ENCODE data around the gene IPO8.
"Not testable (repeated sequence)": the region's sequence is repeated elsewhere in the genome, so short reads cannot be mapped to it uniquely, and the experiment has no call there.

IPO8 gene

DNA sequence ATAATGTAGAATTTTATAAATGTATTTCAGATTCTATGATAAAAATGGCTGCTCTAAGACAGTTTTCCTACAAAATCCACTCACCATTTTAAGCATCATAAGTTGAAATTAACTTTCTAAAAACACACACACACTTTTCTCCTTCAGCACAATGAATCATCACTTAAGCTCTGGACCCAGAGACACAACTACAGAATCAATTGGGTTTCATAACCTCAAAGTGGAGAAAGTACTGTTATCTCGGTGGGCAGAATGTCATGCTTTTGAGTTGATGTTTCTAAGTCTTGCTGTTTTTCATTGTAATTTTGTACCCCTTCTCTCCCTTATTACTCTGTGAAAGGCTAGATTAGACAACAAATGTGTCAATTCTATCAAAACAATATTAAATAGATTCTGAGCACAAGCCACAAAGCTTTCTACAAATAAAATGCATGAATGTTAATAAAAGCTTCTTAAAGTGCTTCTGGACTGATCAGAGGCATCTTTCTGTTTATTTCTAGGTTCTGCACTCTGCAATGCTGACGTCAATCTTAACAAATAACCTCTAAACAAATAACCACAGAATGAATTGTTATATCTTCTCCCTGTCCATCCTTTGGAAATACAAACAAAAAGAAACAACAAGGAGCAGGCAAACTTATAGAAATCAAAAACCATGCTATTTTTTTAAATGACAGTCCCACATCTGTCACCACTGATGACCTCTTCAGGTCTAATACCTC lies 8.2 kb downstream of the IPO8 start:
- no peak for DNase-seq (ENCODE audit: low read depth in 2 of 2)

DNA sequence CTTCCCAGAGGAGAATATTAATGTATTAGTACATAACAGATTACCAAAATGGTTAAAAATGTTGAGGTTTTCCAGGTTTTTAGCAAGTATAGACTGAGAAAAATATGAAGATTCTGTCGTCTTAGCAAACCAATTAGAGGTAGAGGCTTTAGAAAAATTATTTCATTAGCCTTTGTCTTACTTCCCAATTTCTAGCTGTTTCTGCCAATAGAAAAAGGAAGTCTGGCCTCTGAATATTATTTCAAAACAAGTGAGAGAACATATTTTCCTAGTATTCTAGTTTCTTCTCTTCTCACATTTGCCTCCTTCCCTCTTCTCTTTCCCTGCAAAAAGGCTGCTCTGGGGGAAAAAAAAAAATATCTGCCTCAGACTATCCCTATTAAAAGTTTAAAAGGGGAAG lies 16.4 kb downstream of the IPO8 start:
- no peak for DNase-seq (ENCODE audit: low read depth in 2 of 2)

DNA sequence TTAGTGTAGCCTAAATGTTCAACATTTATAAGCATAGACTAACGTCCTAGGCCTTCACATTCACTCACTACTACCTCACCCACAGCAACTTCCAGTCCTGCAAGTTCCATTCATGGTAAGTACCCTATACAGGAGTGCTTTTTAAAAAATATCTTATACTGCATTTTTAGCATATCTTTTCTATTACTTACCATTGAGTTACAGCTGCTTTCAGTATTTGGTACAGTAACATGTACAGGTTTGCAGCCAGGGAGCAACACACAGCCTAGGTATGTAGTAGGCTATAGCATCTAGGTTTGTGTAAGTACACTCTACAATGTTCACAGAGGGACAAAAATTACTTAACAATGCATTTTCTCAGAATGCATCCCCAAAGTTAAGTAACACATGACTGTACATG lies 17.4 kb downstream of the IPO8 start:
- no peak for DNase-seq (ENCODE audit: low read depth in 2 of 2)

- no peak for DNase-seq (ENCODE audit: low read depth in 2 of 2)
Observed at GRCh38 chr12:30661210-30661609, 34.5 kb downstream of the IPO8 start.

- DNase-seq (ENCODE audit: low read depth in 2 of 2): no peak
Observed at GRCh38 chr12:30652034-30652696, 43.5 kb downstream of the IPO8 start.

GRCh38 chr12:30646821-30647220 lies 48.8 kb downstream of the IPO8 start:
- DNase-seq (ENCODE audit: low read depth in 2 of 2): no peak

GRCh38 chr12:30643366-30643765 lies 52.3 kb downstream of the IPO8 start:
- DNase-seq (ENCODE audit: low read depth in 2 of 2): no peak

DNA sequence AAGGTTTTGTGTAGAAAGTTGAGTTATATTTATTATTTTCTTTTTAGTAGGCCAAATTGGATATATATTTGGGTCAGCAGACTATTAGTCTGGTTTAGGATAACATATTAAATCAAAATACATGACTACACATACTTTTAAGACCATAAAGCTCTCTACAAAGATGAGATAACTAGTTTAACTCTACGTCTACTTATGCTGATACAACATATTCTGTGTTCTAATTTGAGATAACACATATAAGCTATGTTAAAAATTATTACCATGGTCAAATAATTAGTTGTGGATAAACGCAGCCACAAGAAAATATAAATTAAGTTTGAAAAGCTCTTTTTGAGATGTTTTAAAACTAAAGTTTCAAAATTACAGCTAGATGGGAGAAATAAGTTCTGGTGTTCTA lies 55.3 kb downstream of the IPO8 start:
- DNase-seq (ENCODE audit: low read depth in 2 of 2): no peak

GRCh38 chr12:30635385-30635784 lies 60.3 kb downstream of the IPO8 start:
- DNase-seq (ENCODE audit: low read depth in 2 of 2): no peak

GRCh38 chr12:30631740-30632139 lies 63.9 kb downstream of the IPO8 start:
- DNase-seq (ENCODE audit: low read depth in 2 of 2): no peak

DNA sequence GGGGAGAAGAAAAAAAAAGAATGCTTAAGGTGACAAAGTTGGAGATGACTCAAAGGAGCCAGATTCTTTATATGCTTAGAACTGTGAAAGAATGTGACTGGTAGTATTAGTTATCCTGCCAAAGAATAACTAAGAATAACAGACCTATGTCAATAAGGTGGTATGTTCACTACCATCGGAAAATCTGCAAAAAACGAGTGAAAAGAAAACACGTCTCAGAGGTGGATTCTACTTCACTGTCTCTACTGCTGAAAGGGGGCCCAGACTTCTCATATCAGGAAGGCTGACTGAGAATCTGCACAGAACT lies 64.7 kb downstream of the IPO8 start:
- DNase-seq (ENCODE audit: low read depth in 2 of 2): no peak

- DNase-seq (ENCODE audit: low read depth in 2 of 2): no peak
Observed at GRCh38 chr12:30630076-30630978, 65.3 kb downstream of the IPO8 start.

- no peak for DNase-seq (ENCODE audit: low read depth in 2 of 2)
Observed at GRCh38 chr12:30626847-30627246, 68.8 kb downstream of the IPO8 start.

DNA sequence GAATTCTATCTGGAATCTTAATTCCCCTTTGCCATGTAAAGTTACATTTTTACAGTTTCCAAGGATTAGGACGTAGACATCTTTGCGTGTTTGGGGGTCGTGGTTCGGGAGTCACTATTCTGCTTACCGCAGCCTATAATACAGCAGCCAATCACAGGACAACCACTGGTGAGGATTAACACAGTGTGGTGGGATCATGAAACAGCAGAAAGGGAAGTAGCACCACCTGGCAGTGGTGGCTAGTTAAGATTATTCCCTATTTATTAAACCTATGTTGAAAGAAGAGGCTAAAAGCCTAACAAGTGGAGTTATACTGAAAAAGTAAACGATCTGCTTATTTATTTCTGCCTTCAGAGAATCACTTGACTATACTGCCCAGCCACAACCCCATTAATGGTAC lies 71.7 kb downstream of the IPO8 start:
- DNase-seq (ENCODE audit: low read depth in 2 of 2): no peak

GRCh38 chr12:30622509-30622908 lies 73.2 kb downstream of the IPO8 start:
- no peak for DNase-seq (ENCODE audit: low read depth in 2 of 2)

DNA sequence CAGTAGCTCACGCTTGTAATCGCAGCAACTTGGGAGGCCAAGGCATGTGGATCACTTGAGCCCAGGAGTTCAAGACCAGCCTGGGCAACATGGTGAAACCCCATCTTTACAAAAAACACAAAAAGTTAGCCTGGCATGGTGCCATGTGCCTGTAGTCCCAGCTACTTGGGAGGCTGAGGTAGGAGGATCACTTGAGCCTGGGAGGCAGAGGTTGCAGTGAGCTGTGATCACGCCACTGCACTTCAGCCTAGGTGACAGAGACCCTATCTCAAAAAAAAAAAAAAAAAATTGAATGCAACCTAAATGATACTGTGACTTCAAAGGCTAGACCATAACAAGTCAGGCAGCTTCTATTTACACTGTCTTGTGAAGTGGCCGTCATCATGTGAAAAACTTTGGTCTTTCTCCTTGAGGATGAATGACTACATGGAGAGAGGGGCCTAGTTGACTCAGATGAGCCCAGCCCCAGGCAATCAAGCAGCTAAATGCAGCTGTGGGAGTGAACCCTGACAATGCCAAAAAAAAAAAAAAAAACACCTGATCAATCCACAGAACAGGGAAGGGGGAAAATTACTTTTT lies 73.9 kb downstream of the IPO8 start:
- not testable (repeated sequence) for DNase-seq (ENCODE audit: low read depth in 2 of 2)

DNA sequence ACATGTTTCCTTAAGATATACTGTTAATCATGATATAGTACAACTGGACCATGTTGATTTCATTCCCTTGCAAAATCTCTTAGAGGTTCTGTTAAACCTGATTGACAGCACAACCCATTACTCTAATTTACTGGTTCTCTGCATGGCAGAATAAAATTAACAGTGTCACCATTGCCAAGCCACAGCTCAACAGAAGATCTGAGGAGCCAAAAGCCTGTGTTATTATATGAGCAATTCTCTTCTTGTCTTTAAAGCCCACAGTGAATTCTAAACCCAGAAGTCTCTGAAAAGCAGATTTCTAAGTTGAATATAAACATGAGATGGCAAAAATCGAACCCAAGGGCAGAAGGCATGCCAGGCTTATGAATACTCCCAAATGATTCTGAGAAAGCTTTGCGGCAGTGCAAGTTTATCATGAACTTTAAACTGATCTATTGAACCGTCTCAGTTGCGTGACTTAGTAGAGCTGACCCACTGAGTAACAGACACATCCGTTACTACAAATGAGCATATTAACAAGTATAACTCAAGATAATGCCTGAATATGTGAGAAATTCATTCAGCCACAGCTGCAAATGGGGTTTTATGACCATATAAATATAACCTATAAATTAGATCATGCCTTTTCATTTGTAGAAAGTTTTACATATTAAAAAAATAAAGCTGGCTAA lies 78.2 kb downstream of the IPO8 start:
- DNase-seq (ENCODE audit: low read depth in 2 of 2): no peak

GRCh38 chr12:30614031-30614430 lies 81.6 kb downstream of the IPO8 start:
- no peak for DNase-seq (ENCODE audit: low read depth in 2 of 2)

DNA sequence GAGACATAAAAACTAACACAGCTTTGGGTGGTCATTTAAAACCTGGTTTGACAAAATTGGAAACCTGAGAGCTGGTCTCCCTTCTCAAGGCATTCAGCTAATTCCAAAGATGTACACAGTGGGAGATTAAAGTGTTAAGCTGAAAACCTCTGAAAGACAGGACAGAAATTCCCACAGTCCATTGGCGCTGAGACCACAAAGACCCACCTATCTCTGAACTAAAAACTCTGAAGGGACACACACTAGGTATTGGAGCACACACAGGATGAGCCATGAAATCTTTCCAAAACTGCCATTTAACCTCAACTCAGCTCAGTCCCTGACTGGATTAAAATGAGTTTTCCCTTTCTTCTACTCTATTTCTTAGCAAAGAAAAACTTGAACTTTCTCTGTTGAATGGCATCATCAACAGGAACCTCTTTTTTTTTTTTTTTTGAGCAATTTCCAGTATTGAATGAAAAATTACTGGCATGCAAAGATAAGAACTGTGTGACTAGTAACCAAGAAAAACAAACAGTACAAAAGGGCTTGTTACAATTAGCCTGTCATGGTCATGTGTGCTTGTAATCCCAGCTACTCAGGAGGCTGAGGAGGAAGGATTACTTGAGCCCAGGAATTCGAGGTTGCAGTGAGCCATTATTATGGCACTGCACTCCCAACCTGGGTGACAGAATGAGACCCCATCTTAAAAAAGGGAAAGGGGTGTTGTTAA lies 82.4 kb downstream of the IPO8 start:
- no peak for DNase-seq (ENCODE audit: low read depth in 2 of 2)

GRCh38 chr12:30610718-30611117 lies 85.0 kb downstream of the IPO8 start:
- no peak for DNase-seq (ENCODE audit: low read depth in 2 of 2)

DNA sequence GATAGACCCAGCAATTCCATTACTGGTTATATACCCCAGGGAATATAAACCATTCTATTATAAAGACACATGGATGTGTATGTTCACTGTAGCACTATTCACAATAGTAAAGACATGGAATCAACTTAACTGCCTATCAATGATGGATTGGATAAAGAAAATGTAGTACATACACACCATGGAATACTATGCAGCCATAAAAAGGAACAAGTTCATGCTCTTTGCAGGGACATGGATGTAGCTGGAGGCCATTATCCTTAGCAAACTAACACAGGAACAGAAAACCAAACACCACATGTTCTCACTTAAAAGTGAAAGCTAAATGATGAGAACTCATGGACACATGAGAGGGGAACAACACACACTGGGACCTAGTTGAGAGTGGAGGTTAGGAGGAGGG lies 85.8 kb downstream of the IPO8 start:
- not testable (repeated sequence) for DNase-seq (ENCODE audit: low read depth in 2 of 2)
